Measurements from ENCODE around the gene CYP26A1.

The CYP26A1 gene

DNA sequence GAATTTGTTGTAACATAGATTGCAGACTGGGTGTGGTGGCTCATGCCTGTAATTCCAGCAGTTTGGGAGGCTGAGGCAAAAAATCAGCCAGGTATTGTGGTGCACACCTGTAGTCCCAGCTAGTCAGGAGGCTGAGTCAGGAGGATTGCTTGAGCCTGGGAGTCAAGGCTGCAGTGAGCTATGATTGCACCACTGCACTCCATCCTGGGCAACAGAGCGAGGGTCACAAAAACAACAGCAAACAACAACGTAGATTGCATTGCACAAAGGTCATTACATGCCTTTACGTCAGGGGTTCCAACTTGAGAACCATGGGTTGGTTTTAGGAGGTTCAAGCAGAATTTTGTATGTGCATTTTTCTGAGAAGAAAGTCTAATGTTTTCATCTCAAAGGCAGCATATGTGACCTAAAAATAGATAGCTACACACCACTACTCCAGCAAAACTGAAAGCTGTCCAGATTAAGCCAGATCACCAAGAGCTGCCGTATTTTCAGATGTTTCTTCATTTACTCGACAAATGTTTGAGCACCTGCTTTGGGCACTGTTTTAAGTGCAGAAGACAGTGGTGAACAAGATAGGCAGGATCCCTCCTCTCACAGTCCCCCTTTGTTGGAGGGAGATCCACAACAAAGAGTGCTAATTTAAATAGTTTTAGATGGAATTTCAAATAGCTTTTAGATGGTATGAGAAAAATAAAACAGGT is 41.4 kb upstream of the CYP26A1 start:
- TF ChIP-seq, protein P1, sequence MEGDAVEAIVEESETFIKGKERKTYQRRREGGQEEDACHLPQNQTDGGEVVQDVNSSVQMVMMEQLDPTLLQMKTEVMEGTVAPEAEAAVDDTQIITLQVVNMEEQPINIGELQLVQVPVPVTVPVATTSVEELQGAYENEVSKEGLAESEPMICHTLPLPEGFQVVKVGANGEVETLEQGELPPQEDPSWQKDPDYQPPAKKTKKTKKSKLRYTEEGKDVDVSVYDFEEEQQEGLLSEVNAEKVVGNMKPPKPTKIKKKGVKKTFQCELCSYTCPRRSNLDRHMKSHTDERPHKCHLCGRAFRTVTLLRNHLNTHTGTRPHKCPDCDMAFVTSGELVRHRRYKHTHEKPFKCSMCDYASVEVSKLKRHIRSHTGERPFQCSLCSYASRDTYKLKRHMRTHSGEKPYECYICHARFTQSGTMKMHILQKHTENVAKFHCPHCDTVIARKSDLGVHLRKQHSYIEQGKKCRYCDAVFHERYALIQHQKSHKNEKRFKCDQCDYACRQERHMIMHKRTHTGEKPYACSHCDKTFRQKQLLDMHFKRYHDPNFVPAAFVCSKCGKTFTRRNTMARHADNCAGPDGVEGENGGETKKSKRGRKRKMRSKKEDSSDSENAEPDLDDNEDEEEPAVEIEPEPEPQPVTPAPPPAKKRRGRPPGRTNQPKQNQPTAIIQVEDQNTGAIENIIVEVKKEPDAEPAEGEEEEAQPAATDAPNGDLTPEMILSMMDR (IDR thresholded peaks at IDR 0.05): no peak
- H3K4me3 ChIP-seq (ENCODE audit: low read depth in 1 of 2, low read length in 1 of 2): no peak overlapping the region
- peaks cover 18% of the 10 kb centered on the region for H3K36me3 ChIP-seq
- H3K4me1 ChIP-seq (ENCODE audit: control insufficient read depth in 1 of 2, insufficient read depth in 1 of 2, low read depth in 1 of 2, low read length in 1 of 2): no peaks in the 10 kb centered on the region
- no peak overlapping the region for H3K27ac ChIP-seq
- H3K9me3 ChIP-seq: no peaks in the 10 kb centered on the region
- H3K27me3 ChIP-seq: no peaks in the 10 kb centered on the region

DNA sequence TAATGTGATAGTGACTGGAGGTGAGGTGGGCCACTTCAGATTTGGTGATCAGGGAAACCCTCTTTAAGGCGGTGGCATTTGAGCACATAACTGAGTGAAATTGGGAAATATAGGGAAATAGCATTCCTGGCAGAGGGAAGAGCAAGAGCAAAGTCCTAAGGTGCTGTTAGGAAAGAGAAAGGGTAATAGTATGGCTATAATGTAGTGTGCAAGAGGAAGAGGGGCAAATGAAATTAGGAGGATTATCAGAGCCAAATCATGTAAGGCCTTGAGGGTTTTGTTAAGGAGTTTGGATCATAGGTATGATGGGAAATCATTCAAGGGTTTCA is 40.9 kb upstream of the CYP26A1 start:
- H3K27ac ChIP-seq: no peak overlapping the region
- TF ChIP-seq, protein P1 (IDR thresholded peaks at IDR 0.05): no peak
- no peaks in the 10 kb centered on the region for H3K27me3 ChIP-seq
- H3K9me3 ChIP-seq: no peaks in the 10 kb centered on the region
- peaks cover 13% of the 10 kb centered on the region for H3K36me3 ChIP-seq
- H3K4me3 ChIP-seq (ENCODE audit: low read depth in 1 of 2, low read length in 1 of 2): no peak overlapping the region
- H3K4me1 ChIP-seq (ENCODE audit: control insufficient read depth in 1 of 2, insufficient read depth in 1 of 2, low read depth in 1 of 2, low read length in 1 of 2): no peaks in the 10 kb centered on the region

DNA sequence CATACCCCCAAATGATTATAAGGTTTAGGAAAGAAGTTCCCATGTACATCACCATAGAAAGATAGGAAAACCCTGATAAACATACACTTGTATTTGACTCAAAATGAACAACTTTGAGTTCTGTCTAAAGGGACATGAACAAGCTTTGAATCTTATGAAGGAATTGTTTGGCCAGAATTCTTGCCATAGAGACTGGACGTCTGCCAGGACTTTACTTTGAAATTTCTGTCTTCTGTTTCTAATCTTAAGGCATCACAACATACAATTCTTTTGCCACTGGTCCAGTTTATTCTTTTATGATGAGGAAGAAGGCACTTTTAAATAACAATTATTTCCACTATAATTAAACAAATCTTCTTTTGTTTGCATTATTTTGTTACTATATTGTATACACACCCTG is 39.3 kb upstream of the CYP26A1 start:
- Histone ChIP-seq H3K4me3 (ENCODE audit: low read depth in 1 of 2, low read length in 1 of 2) (no peak overlapping the region), H3K27me3 (no peaks in the 10 kb centered on the region), H3K9me3 (no peaks in the 10 kb centered on the region), H3K36me3 (peaks cover 7% of the 10 kb centered on the region), H3K27ac (no peak overlapping the region), H3K4me1 (ENCODE audit: control insufficient read depth in 1 of 2, insufficient read depth in 1 of 2, low read depth in 1 of 2, low read length in 1 of 2) (no peaks in the 10 kb centered on the region)
- TF ChIP-seq, protein P1 (IDR thresholded peaks at IDR 0.05): no peak

DNA sequence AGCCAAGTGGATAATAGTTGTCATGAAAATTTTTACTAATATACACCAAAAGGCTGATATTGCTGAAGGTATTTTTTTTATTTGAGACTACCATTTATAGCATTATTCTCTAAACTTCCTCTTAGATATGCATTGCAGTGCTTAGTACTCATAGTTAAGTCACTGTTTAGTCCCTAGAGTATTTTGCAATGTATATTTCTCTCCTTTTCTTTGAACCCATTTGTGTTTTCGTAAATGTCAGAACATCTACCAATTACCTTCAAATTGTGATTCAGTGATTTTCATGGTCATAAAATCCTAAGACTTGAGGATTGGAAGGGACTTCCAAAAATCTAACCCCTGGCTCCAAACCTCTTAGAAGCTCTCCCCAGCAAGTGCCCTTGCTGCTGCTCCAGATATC is 34.6 kb upstream of the CYP26A1 start:
- no peak overlapping the region for H3K27ac ChIP-seq
- H3K4me3 ChIP-seq (ENCODE audit: low read depth in 1 of 2, low read length in 1 of 2): no peak overlapping the region
- TF ChIP-seq, protein P1 (IDR thresholded peaks at IDR 0.05): no peak
- no peaks in the 10 kb centered on the region for H3K27me3 ChIP-seq
- H3K4me1 ChIP-seq (ENCODE audit: control insufficient read depth in 1 of 2, insufficient read depth in 1 of 2, low read depth in 1 of 2, low read length in 1 of 2): peaks cover 0 to 3% of the 10 kb centered on the region in 2 experiments
- no peaks in the 10 kb centered on the region for H3K9me3 ChIP-seq
- H3K36me3 ChIP-seq: peaks cover 5% of the 10 kb centered on the region

DNA sequence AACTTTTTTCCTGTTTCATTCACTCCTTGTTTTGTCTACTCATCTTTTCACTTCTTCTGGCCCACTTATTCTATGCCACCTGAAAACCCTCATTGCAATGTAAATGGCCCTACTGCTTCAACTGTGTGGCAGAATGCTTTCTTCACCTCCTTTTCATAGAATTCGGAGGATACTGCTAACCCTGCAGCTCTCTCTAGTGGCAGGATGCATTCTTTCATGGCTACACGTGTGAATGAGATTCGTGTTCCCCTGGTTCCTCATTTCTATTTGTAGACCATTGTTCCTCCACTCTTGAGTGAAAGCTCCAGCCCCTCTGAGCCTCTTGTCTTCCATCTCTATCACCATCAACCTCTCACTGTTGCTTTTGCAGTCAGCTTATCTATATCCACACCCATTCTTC is 34.0 kb upstream of the CYP26A1 start:
- Histone ChIP-seq H3K27ac (no peak overlapping the region), H3K4me3 (ENCODE audit: low read depth in 1 of 2, low read length in 1 of 2) (no peak overlapping the region)
- TF ChIP-seq, protein P1 (IDR thresholded peaks at IDR 0.05): no peak

More for the DNA sequence above, 34.0 kb upstream of the CYP26A1 start:
- peaks cover 0 to 3% of the 10 kb centered on the region in 2 experiments for H3K4me1 ChIP-seq (ENCODE audit: control insufficient read depth in 1 of 2, insufficient read depth in 1 of 2, low read depth in 1 of 2, low read length in 1 of 2)
- peaks cover 5% of the 10 kb centered on the region for H3K36me3 ChIP-seq
- H3K9me3 ChIP-seq: no peaks in the 10 kb centered on the region
- H3K27me3 ChIP-seq: no peaks in the 10 kb centered on the region

All from neutrophil (primary cell).